Trophoblast cell (in vitro differentiated cells and primary cell): ENCODE data around the gene ANKUB1.

Source experiments
- DNase-seq, 2 donors: peaks; one replicate each; pipeline ENCODE4 v3.0.0-alpha.2; 2016
- H2AFZ ChIP-seq: 2 replicates; pipeline ENCODE4 v1.6.1; 2013; ENCODE audit warnings: low read length, moderate library complexity, mild to moderate bottlenecking; ENCODE audit not compliant: insufficient read depth, poor library complexity
- H2AK5ac ChIP-seq: 2 replicates; pipeline ENCODE4 v1.6.1; 2013; ENCODE audit warnings: mild to moderate bottlenecking, low read length
- H2BK120ac ChIP-seq: 2 replicates; pipeline ENCODE4 v1.6.1; 2013; ENCODE audit warnings: low read length, mild to moderate bottlenecking, moderate library complexity; ENCODE audit not compliant: insufficient read depth, poor library complexity
- H2BK12ac ChIP-seq: 2 replicates; pipeline ENCODE4 v1.6.1; 2013; ENCODE audit warnings: mild to moderate bottlenecking, low read length, moderate library complexity
- H2BK5ac ChIP-seq: 2 replicates; pipeline ENCODE4 v1.6.1; 2013; ENCODE audit warnings: low read length, low read depth, moderate library complexity, mild to moderate bottlenecking; ENCODE audit not compliant: poor library complexity
- H3K14ac ChIP-seq: 2 replicates; pipeline ENCODE4 v1.6.1; 2013; ENCODE audit warnings: mild to moderate bottlenecking, low read length
- H3K18ac ChIP-seq: 2 replicates; pipeline ENCODE4 v1.6.1; 2013; ENCODE audit warnings: mild to moderate bottlenecking, low read length
- H3K23ac ChIP-seq: 2 replicates; pipeline ENCODE4 v1.6.1; 2013; ENCODE audit warnings: low read length
- H3K27ac ChIP-seq: 2 replicates; pipeline ENCODE4 v1.5.1; 2013; ENCODE audit warnings: low read depth, mild to moderate bottlenecking, inconsistent platforms, low read length, moderate library complexity
- H3K27me3 ChIP-seq: 2 replicates; pipeline ENCODE4 v1.6.1; 2013; ENCODE audit warnings: inconsistent platforms, mild to moderate bottlenecking, low read length, moderate library complexity; ENCODE audit not compliant: insufficient read depth
- H3K36me3 ChIP-seq, 2 experiments: 1 replicate in 1 of 2; 2 replicates in 1 of 2; pipeline ENCODE4 v1.6.1; 2013; ENCODE audit warnings: low read length in 2 of 2, mild to moderate bottlenecking in 2 of 2, moderate library complexity in 1 of 2; ENCODE audit not compliant: insufficient read depth in 2 of 2, control insufficient read depth in 1 of 2
- H3K4ac ChIP-seq: 2 replicates; pipeline ENCODE4 v1.6.1; 2013; ENCODE audit warnings: low read depth, mild to moderate bottlenecking, low read length, moderate library complexity
- H3K4me1 ChIP-seq, 2 experiments: 1 replicate in 1 of 2; 2 replicates in 1 of 2; pipeline ENCODE4 v1.6.1; 2013; ENCODE audit warnings: low read length in 2 of 2, mild to moderate bottlenecking in 2 of 2, moderate library complexity in 1 of 2; ENCODE audit not compliant: insufficient read depth in 2 of 2, control insufficient read depth in 1 of 2
- H3K4me2 ChIP-seq: 2 replicates; pipeline ENCODE4 v1.6.1; 2013; ENCODE audit warnings: inconsistent platforms, mild to moderate bottlenecking, low read length, moderate library complexity
- H3K4me3 ChIP-seq: 2 replicates; pipeline ENCODE4 v1.5.1; 2013; ENCODE audit warnings: mild to moderate bottlenecking, low read depth, low read length, inconsistent platforms
- H3K79me1 ChIP-seq: one replicate; pipeline ENCODE4 v1.6.1; 2013; ENCODE audit warnings: low read length
- H3K79me2 ChIP-seq: 2 replicates; pipeline ENCODE4 v1.6.1; 2013; ENCODE audit warnings: low read length, mild to moderate bottlenecking; ENCODE audit not compliant: control insufficient read depth, insufficient read depth, poor library complexity
- H3K9ac ChIP-seq: 2 replicates; pipeline ENCODE4 v1.6.1; 2013; ENCODE audit warnings: mild to moderate bottlenecking, low read length
- H3K9me3 ChIP-seq: 2 replicates; pipeline ENCODE4 v1.6.1; 2013; ENCODE audit warnings: low read depth, mild to moderate bottlenecking, control low read depth, inconsistent platforms, low read length; ENCODE audit not compliant: insufficient read depth
- H4K12ac ChIP-seq: 2 replicates; pipeline ENCODE4 v1.6.1; 2013; ENCODE audit warnings: low read depth, mild to moderate bottlenecking, low read length, moderate library complexity
- H4K8ac ChIP-seq: 2 replicates; pipeline ENCODE4 v1.6.1; 2013; ENCODE audit warnings: low read depth, mild to moderate bottlenecking, low read length, moderate library complexity
- H4K91ac ChIP-seq: one replicate; pipeline ENCODE4 v1.6.1; 2013; ENCODE audit warnings: low read depth, mild to moderate bottlenecking, low read length, moderate library complexity
- WGBS: extraction: QIAGEN DNeasy Blood & Tissue Kit; methylation state at CpG from one replicate; pipeline ENCODE4 v1.1.7; 2013; ENCODE audit warnings: missing lambda C conversion rate; ENCODE audit not compliant: insufficient read length, insufficient coverage; ENCODE audit errors: extremely low coverage; 5-methylcytosine and 5-hydroxymethylcytosine counted together

The ANKUB1 gene

GRCh38 chr3:149815321-149815720 is 23.0 kb upstream of the ANKUB1 start:
- no peak overlapping the region for H4K12ac ChIP-seq
- no peaks in the 10 kb centered on the region for H3K36me3 ChIP-seq
- no peak overlapping the region for H2AK5ac ChIP-seq
- peak in 1 of 2 donors; percentile 27 for DNase-seq
- H3K23ac ChIP-seq = no peak overlapping the region
- no peak overlapping the region for H2BK5ac ChIP-seq
- H3K4ac ChIP-seq = no peak overlapping the region
- WGBS = no CpG with 5 or more reads among the region's 1 CpG
- no peak overlapping the region for H2BK12ac ChIP-seq
- H3K79me2 ChIP-seq = peaks cover 7% of the 10 kb centered on the region
- no peak overlapping the region for H3K4me2 ChIP-seq
- H2AFZ ChIP-seq = no peak overlapping the region
- H3K14ac ChIP-seq = no peak overlapping the region
- no peak overlapping the region for H4K91ac ChIP-seq
- H3K4me3 ChIP-seq = no peak overlapping the region
- peaks cover 10% of the 10 kb centered on the region for H3K79me1 ChIP-seq
- H3K27me3 ChIP-seq = no peaks in the 10 kb centered on the region
- no peak overlapping the region for H4K8ac ChIP-seq
- peaks cover 0 to 2% of the 10 kb centered on the region in 2 experiments for H3K4me1 ChIP-seq
- H3K27ac ChIP-seq = no peak overlapping the region
- H3K9me3 ChIP-seq = no peaks in the 10 kb centered on the region
- no peak overlapping the region for H3K18ac ChIP-seq
- H3K9ac ChIP-seq = no peak overlapping the region
- H2BK120ac ChIP-seq = no peak overlapping the region

GRCh38 chr3:149813367-149814281 is 21.3 kb upstream of the ANKUB1 start:
- Histone ChIP-seq H2AFZ (peak overlapping the region; percentile 61), H2BK5ac (peak overlapping the region; percentile 81), H4K8ac (peak overlapping the region; percentile 85), H2BK120ac (peak overlapping the region; percentile 53), H3K79me2 (peaks cover 7% of the 10 kb centered on the region), H3K36me3 (no peaks in the 10 kb centered on the region), H3K9ac (peak overlapping the region; percentile 74), H2BK12ac (no peak overlapping the region), H3K18ac (peak overlapping the region; percentile 65), H3K4me2 (peak overlapping the region; percentile 96), H3K4ac (peak overlapping the region; percentile 28), H3K27ac (peak overlapping the region; percentile 93), H3K14ac (peak overlapping the region; percentile 78), H4K91ac (peak overlapping the region; percentile 78), H3K79me1 (peaks cover 10% of the 10 kb centered on the region), H3K27me3 (no peaks in the 10 kb centered on the region), H4K12ac (peak overlapping the region; percentile 49), H3K23ac (no peak overlapping the region), H3K4me3 (peak overlapping the region; percentile 87), H3K4me1 (peaks cover 0 to 2% of the 10 kb centered on the region in 2 experiments), H2AK5ac (no peak overlapping the region), H3K9me3 (no peaks in the 10 kb centered on the region)
- no CpG with 5 or more reads among the region's 29 CpGs for WGBS
- DNase-seq = peak; percentile 89 to 93

GRCh38 chr3:149812606-149813366 is 20.4 kb upstream of the ANKUB1 start, which contains the start of gene RNF13:
RNF13 (plus strand) TSS chr3:149813215; CDS start chr3:149846027, 32,812 bp downstream.
- H3K23ac ChIP-seq = no peak within 1 kb of the TSS
- WGBS = no CpG with 5 or more reads among the region's 56 CpGs
- peaks cover 10% of the 10 kb centered on the region for H3K79me1 ChIP-seq
- peak; percentile 95 to 97 for DNase-seq
- H4K91ac ChIP-seq = peak within 1 kb of the TSS; percentile 78
- peak within 1 kb of the TSS; percentile 77 for H3K4ac ChIP-seq
- H2BK120ac ChIP-seq = peak within 1 kb of the TSS; percentile 53
- peaks cover 0 to 2% of the 10 kb centered on the region in 2 experiments for H3K4me1 ChIP-seq
- H4K12ac ChIP-seq = peak within 1 kb of the TSS; percentile 71
- H3K14ac ChIP-seq = peak within 1 kb of the TSS; percentile 78
- H2BK12ac ChIP-seq = peak within 1 kb of the TSS; percentile 12
- peak within 1 kb of the TSS; percentile 86 for H3K9ac ChIP-seq
- peak within 1 kb of the TSS; percentile 93 for H3K27ac ChIP-seq
- peak within 1 kb of the TSS; percentile 87 for H3K4me3 ChIP-seq
- peaks cover 7% of the 10 kb centered on the region for H3K79me2 ChIP-seq
- no peak within 1 kb of the TSS for H2AK5ac ChIP-seq
- peak within 1 kb of the TSS; percentile 85 for H4K8ac ChIP-seq
- no peaks in the 10 kb centered on the region for H3K36me3 ChIP-seq
- H3K18ac ChIP-seq = peak within 1 kb of the TSS; percentile 65
- peak within 1 kb of the TSS; percentile 96 for H3K4me2 ChIP-seq
- peak within 1 kb of the TSS; percentile 92 for H2AFZ ChIP-seq
- H3K9me3 ChIP-seq = no peaks in the 10 kb centered on the region
- H3K27me3 ChIP-seq = no peaks in the 10 kb centered on the region
- peak within 1 kb of the TSS; percentile 81 for H2BK5ac ChIP-seq

- peak overlapping the region; percentile 50 for H3K18ac ChIP-seq
- H2BK120ac ChIP-seq = peak overlapping the region; percentile 45
- H3K4me1 ChIP-seq = peaks cover 0 to 2% of the 10 kb centered on the region in 2 experiments
- peak overlapping the region; percentile 69 for H3K14ac ChIP-seq
- WGBS = no CpG with 5 or more reads among the region's 13 CpGs
- no peak overlapping the region for H3K23ac ChIP-seq
- H3K4me3 ChIP-seq = peak overlapping the region; percentile 87
- no peaks in the 10 kb centered on the region for H3K36me3 ChIP-seq
- peak overlapping the region; percentile 93 for H3K27ac ChIP-seq
- H3K27me3 ChIP-seq = no peaks in the 10 kb centered on the region
- no peak overlapping the region for H2BK12ac ChIP-seq
- peak overlapping the region; percentile 42 for H2BK5ac ChIP-seq
- no peak overlapping the region for H2AK5ac ChIP-seq
- peak overlapping the region; percentile 71 for H4K12ac ChIP-seq
- H2AFZ ChIP-seq = peak overlapping the region; percentile 92
- peak overlapping the region; percentile 76 for H4K91ac ChIP-seq
- peaks cover 7% of the 10 kb centered on the region for H3K79me2 ChIP-seq
- peak overlapping the region; percentile 96 for H3K4me2 ChIP-seq
- peak overlapping the region; percentile 86 for H3K9ac ChIP-seq
- peaks cover 10% of the 10 kb centered on the region for H3K79me1 ChIP-seq
- peak overlapping the region; percentile 9 for H3K4ac ChIP-seq
- no peaks in the 10 kb centered on the region for H3K9me3 ChIP-seq
- no peak for DNase-seq
- peak overlapping the region; percentile 85 for H4K8ac ChIP-seq
These were observed 19.8 kb upstream of the ANKUB1 start for GRCh38 chr3:149812165-149812605.
